OCI-LY7 (cell line): ENCODE measurements around the gene ZNF205.

Experiments
- EZH2phosphoT487 ChIP-seq: fragments of 200-600 bp; sonication (generic); IDR thresholded peaks from 2 replicates; pipeline ENCODE4 v1.6.1; 2018; ENCODE audit warnings: low read depth, borderline replicate concordance, mild to moderate bottlenecking, mixed run types, antibody characterized with exemption, low read length, moderate library complexity, mixed read lengths
- TF ChIP-seq, protein P1 (sequence below): fragments of 200-600 bp; sonication (generic); conservative IDR thresholded peaks from 2 replicates; pipeline ENCODE4 v1.5.1; 2014; ENCODE audit warnings: mild to moderate bottlenecking, antibody characterized with exemption, low read length, moderate library complexity, mixed read lengths

DNA sequence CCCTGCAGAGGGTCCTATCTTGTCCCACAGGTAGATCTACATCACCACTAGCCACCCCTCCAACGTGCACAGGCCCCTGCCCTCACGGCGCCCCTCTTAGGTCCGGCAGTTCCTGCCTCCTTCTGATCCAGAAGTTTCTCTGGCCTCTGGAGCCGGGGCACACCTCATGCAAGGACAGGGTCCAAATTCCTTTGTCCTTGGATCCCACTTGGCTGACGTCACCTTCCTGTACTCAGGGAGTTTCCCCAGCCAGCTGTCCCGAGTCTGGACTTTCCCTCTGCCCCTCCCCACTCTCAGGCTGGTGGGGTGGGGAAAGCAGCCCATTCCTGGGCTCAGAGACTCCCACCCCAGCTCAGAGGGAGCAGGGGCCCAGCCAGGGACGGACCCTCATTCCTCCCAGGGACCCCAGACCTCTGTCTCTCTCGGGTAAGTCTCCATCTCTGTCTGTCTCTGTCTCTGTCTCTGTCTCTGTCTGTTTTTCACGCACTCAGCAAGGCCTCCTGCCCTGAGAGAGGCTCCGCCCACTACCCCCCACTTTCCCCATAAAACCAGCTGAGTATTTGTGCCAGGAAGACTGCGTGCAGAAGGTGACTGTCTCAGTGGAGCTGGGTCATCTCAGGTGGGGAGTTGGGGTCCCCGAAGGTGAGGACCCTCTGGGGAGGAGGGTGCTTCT is 47.2 kb upstream of the ZNF205 start, which contains the start of gene IL32:
- TF ChIP-seq, protein P1, sequence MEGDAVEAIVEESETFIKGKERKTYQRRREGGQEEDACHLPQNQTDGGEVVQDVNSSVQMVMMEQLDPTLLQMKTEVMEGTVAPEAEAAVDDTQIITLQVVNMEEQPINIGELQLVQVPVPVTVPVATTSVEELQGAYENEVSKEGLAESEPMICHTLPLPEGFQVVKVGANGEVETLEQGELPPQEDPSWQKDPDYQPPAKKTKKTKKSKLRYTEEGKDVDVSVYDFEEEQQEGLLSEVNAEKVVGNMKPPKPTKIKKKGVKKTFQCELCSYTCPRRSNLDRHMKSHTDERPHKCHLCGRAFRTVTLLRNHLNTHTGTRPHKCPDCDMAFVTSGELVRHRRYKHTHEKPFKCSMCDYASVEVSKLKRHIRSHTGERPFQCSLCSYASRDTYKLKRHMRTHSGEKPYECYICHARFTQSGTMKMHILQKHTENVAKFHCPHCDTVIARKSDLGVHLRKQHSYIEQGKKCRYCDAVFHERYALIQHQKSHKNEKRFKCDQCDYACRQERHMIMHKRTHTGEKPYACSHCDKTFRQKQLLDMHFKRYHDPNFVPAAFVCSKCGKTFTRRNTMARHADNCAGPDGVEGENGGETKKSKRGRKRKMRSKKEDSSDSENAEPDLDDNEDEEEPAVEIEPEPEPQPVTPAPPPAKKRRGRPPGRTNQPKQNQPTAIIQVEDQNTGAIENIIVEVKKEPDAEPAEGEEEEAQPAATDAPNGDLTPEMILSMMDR = no peak
- TF ChIP-seq EZH2phosphoT487 = no peak
